Stimulated activated effector memory CD8-positive, alpha-beta T cell treated with anti-CD3 and anti-CD28 coated beads, Interleukin-12 subunit alpha, Interleukin-12 subunit beta, amount 100 ng/mL, for 72 hours (primary cell): ENCODE data around the gene SLC30A1.
"Not testable (repeated sequence)": the region's sequence is repeated elsewhere in the genome, so short reads cannot be mapped to it uniquely, and the experiment has no call there.

Experiments used
- ATAC-seq: fragments of 150-1000 bp; cut with Tn5 transposase; 2 replicates; pipeline ENCODE4 v1.10.0; 2021
- DNase-seq, 2 donors: peaks; one replicate each; pipeline ENCODE4 v3.0.0; 2021 to 2022; ENCODE audit warnings: low spot score in 2 of 2
- H3K27ac Mint-ChIP-seq: one replicate; pipeline ENCODE4 v1.8.0; 2022; ENCODE audit warnings: mild to moderate bottlenecking, mixed read lengths
- H3K36me3 Mint-ChIP-seq: one replicate; pipeline ENCODE4 v1.8.0; 2022; ENCODE audit warnings: mild to moderate bottlenecking, mixed read lengths
- H3K4me1 Mint-ChIP-seq: one replicate; pipeline ENCODE4 v1.8.0; 2022; ENCODE audit warnings: mixed read lengths
- H3K4me3 Mint-ChIP-seq: one replicate; pipeline ENCODE4 v1.8.0; 2022; ENCODE audit warnings: mild to moderate bottlenecking, mixed read lengths
- H3K9me3 Mint-ChIP-seq: one replicate; pipeline ENCODE4 v1.8.0; 2022; ENCODE audit warnings: mixed read lengths

SLC30A1 gene

GRCh38 chr1:211579440-211580302 is 710 bp upstream of the SLC30A1 start:
- no peak for DNase-seq
- Mint-ChIP-seq H3K9me3 (no peaks in the 10 kb centered on the region), H3K36me3 (peaks cover 9% of the 10 kb centered on the region), H3K27ac (no peak overlapping the region), H3K4me1 (peaks cover 30% of the 10 kb centered on the region), H3K4me3 (peak overlapping the region; percentile 80)
- ATAC-seq = peak; percentile 68

- H3K27ac Mint-ChIP-seq = peak overlapping the region; percentile 6
- DNase-seq (peak; percentile 61 to 83), ATAC-seq (peak; percentile 70)
- H3K9me3 Mint-ChIP-seq = no peaks in the 10 kb centered on the region
- peaks cover 30% of the 10 kb centered on the region for H3K4me1 Mint-ChIP-seq
- H3K4me3 Mint-ChIP-seq = peak overlapping the region; percentile 80
- H3K36me3 Mint-ChIP-seq = peaks cover 19% of the 10 kb centered on the region
Observed at GRCh38 chr1:211577819-211578639, 932 bp downstream of the SLC30A1 start.

GRCh38 chr1:211577277-211577818 is 1.6 kb downstream of the SLC30A1 start:
- Mint-ChIP-seq H3K27ac (peak overlapping the region; percentile 6), H3K36me3 (peaks cover 19% of the 10 kb centered on the region), H3K4me1 (peaks cover 29% of the 10 kb centered on the region), H3K4me3 (peak overlapping the region; percentile 80), H3K9me3 (no peaks in the 10 kb centered on the region)
- DNase-seq (no peak), ATAC-seq (no peak)

- H3K4me1 Mint-ChIP-seq = peaks cover 23% of the 10 kb centered on the region
- DNase-seq (no peak), ATAC-seq (no peak)
- H3K4me3 Mint-ChIP-seq = peak overlapping the region; percentile 80
- H3K9me3 Mint-ChIP-seq = no peaks in the 10 kb centered on the region
- no peak overlapping the region for H3K27ac Mint-ChIP-seq
- H3K36me3 Mint-ChIP-seq = peaks cover 19% of the 10 kb centered on the region
Observed at GRCh38 chr1:211576717-211577116, 2.2 kb downstream of the SLC30A1 start.

GRCh38 chr1:211574705-211575104 is 4.3 kb downstream of the SLC30A1 start:
- Mint-ChIP-seq H3K4me3 (no peak overlapping the region), H3K27ac (no peak overlapping the region), H3K9me3 (no peaks in the 10 kb centered on the region), H3K36me3 (peaks cover 19% of the 10 kb centered on the region), H3K4me1 (peaks cover 26% of the 10 kb centered on the region)
- DNase-seq (no peak), ATAC-seq (no peak)

DNA sequence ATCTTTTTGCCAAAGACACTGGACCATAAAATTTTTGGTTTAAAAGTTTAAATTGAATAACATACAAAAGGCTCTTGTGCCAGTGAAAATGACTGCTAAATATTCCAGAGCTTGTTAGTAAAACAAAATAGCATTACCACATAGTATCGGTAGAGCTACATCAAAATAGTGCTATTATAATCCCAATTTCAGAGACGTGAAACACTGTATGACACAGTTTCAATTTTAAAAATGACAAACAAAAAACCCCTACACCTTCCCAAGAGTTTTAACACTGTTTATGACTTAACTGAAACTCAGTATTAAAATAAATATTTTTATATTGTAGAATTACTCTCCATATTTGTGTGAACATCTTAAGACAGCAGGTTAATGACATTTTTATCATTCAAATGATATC is 7.0 kb downstream of the SLC30A1 start:
- Mint-ChIP-seq H3K9me3 (no peaks in the 10 kb centered on the region), H3K27ac (peak overlapping the region; percentile 8), H3K36me3 (peaks cover 19% of the 10 kb centered on the region), H3K4me1 (peaks cover 19% of the 10 kb centered on the region), H3K4me3 (no peak overlapping the region)
- DNase-seq (no peak), ATAC-seq (no peak)

DNA sequence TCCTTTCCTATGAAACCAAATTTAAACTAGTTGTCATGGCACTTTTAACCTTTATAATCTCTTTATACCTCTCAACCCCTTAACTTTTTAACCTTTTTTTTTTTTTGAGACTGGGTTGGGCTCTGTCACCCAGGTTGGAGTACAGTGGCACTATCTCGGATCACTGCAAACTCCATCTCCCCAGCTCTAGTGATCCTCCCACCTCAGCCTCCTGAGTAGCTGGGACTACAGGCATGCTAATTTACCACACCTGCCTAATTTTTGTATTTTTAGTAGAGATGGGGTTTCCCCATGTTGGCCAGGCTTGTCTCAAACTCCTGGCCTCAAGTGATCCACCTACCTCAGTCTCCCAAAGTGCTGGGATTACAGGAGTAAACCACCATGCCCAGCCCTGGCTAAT is 8.6 kb downstream of the SLC30A1 start:
- not testable (repeated sequence) for H3K9me3 Mint-ChIP-seq, ATAC-seq, H3K27ac Mint-ChIP-seq, DNase-seq, H3K4me3 Mint-ChIP-seq
- H3K4me1 Mint-ChIP-seq = peaks cover 20% of the 10 kb centered on the region
- H3K36me3 Mint-ChIP-seq = peaks cover 14% of the 10 kb centered on the region

DNA sequence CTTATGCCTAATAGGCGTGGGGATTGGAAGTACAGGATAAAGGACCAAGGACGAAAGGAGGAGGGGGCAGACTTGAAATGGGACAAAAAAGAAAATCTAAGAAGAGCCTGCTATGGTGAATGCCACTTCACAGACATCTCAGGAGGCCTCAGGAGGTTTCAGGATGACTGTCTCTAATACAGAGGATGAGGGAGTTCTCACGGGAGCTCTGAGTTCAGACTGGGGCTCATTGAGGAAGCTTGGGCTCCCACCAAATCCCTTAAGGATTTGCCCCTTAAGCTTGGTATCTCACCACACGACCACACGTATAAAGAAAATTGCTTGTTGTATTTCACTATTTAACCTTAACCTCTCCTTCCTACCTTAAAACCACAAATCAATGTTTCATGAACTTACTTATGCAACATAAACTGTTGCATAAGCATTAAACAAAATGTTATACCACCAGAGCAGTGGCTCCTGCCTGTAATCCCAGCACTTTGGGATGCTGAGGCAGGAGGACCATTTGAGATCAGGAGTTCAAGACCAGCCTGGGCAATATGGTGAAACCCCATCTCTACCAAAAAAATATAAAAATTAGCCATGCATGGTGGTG is 12.4 kb downstream of the SLC30A1 start:
- H3K36me3 Mint-ChIP-seq = no peaks in the 10 kb centered on the region
- no peak overlapping the region for H3K4me3 Mint-ChIP-seq
- no peak for DNase-seq
- peaks cover 20% of the 10 kb centered on the region for H3K4me1 Mint-ChIP-seq
- ATAC-seq = peak; percentile 90
- no peak overlapping the region for H3K27ac Mint-ChIP-seq
- H3K9me3 Mint-ChIP-seq = no peaks in the 10 kb centered on the region

DNA sequence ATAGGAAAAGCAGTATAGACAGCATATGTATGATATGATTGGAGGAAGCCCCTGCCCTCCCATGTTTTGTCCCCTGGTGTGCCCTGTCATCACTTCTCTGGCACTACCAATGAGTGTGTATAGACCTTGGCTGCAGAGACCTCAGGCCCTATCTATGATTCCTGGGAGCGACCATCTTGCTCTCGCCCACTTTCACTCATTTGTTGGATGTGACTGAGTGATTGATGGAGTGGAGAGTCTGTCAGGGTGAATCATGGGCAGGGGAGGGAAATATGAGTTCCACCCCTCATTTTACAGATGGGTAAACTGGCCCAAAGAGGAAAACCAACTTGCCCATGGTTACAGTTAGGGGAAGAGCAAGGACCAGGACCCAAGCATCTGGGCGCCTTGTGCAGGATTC is 14.9 kb downstream of the SLC30A1 start:
- no peak overlapping the region for H3K4me3 Mint-ChIP-seq
- no peak overlapping the region for H3K27ac Mint-ChIP-seq
- ATAC-seq = no peak
- H3K4me1 Mint-ChIP-seq = peaks cover 9% of the 10 kb centered on the region
- H3K9me3 Mint-ChIP-seq = no peaks in the 10 kb centered on the region
- no peaks in the 10 kb centered on the region for H3K36me3 Mint-ChIP-seq
- DNase-seq = no peak

GRCh38 chr1:211559222-211560010 is 19.5 kb downstream of the SLC30A1 start:
- Mint-ChIP-seq H3K4me3 (no peak overlapping the region), H3K36me3 (peaks cover 5% of the 10 kb centered on the region), H3K4me1 (no peaks in the 10 kb centered on the region), H3K27ac (no peak overlapping the region), H3K9me3 (no peaks in the 10 kb centered on the region)
- no peak for ATAC-seq
- DNase-seq = no peak

DNA sequence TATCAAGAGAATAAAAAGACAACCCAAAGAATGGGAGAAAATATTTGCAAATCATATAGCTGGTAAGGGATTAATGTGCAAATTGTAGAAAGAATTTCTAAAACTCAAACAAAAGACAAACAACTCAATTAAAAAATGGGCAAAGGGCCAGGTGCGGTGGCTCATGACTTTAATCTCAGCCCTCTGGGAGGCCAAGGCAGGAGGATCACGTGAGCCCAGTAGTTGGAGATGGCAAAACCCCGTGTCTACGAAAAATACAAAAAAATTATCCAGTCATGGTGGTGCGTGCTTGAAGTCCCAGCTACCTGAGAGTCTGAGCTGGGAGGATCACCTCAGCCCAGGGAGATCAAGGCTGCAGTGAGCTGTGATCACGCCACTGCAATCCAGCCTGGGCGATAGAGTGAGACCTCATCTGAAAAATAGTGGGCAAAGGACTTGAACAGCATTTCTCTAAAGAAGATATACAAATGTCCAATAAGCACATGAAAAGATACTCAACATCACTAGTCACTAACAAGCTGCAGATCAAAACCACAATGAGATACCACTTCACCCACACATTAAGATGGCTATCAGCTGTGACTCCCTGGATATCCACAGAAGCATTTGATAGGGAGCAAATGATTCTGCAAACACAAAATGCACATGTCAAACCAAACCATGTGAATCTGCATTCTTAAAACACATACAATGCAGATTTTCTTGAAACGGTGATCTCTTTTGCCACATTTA is 20.9 kb downstream of the SLC30A1 start:
- peaks cover 5% of the 10 kb centered on the region for H3K36me3 Mint-ChIP-seq
- DNase-seq (no peak), ATAC-seq (no peak)
- H3K27ac Mint-ChIP-seq = no peak overlapping the region
- H3K4me1 Mint-ChIP-seq = no peaks in the 10 kb centered on the region
- no peak overlapping the region for H3K4me3 Mint-ChIP-seq
- no peaks in the 10 kb centered on the region for H3K9me3 Mint-ChIP-seq

DNA sequence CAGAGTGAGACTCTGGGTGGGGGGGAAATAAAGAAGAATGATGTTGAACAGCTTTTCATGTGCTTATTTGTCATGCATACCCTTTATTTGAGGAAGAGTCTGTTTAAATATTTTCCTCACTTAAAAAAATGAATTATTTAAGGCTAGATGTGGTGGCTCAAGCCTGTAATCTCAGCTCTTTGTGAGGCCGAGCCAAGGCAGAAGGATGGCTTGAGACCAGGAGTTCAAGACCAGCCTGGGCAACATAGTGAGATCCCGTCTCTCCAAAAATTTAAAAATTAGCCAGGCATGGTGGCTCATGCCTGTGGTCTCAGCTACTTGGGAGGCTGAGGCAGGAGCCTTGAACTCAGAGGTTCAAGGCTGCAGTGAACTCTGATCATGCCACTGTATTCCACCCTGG is 25.4 kb downstream of the SLC30A1 start:
- H3K9me3 Mint-ChIP-seq = no peaks in the 10 kb centered on the region
- H3K4me3 Mint-ChIP-seq = no peak overlapping the region
- peaks cover 5% of the 10 kb centered on the region for H3K36me3 Mint-ChIP-seq
- H3K27ac Mint-ChIP-seq = no peak overlapping the region
- no peaks in the 10 kb centered on the region for H3K4me1 Mint-ChIP-seq
- DNase-seq (no peak), ATAC-seq (no peak)

DNA sequence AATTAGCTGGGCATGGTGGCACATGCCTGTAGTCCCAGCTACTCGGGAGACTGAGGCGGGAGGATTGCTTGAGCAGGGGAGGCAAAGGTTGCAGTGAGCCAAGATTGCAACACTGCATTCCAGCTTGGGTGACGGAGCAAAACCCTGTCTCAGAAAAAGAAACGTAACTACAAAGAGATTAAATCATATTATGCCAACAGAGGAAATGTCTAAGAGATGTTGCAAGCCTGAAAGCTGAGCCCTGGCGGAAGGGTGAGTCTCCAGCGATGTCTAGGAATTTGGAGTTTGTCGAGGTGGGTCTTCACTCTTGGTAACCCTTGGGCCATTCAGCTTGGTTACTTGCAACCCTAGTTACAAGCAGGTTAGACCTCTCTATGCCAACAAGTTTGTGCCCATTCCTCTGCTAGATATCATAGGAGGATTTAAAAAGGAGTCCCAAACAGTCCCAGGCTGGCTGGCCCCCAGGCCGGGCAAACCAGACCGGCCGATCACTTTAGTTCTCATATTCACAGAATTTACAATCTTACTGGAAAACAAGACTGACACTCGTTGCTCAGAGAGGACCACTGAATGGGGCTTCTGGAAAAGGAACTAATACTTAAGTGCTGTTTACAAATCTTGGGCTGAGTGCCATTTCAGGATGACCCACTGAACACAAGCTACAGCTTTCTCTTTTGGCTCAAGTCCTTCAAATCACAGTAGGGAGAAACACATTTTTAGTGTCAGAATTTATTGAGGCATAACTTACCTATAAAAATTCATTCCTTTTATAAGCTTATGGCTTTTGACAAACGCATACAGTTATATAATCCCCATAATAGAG is 27.1 kb downstream of the SLC30A1 start:
- H3K27ac Mint-ChIP-seq = no peak overlapping the region
- peaks cover 5% of the 10 kb centered on the region for H3K36me3 Mint-ChIP-seq
- no peak overlapping the region for H3K4me3 Mint-ChIP-seq
- DNase-seq (no peak), ATAC-seq (no peak)
- H3K4me1 Mint-ChIP-seq = no peaks in the 10 kb centered on the region
- H3K9me3 Mint-ChIP-seq = no peaks in the 10 kb centered on the region
